ENCODE results near the gene OR2AJ1.

OR2AJ1 gene

DNA sequence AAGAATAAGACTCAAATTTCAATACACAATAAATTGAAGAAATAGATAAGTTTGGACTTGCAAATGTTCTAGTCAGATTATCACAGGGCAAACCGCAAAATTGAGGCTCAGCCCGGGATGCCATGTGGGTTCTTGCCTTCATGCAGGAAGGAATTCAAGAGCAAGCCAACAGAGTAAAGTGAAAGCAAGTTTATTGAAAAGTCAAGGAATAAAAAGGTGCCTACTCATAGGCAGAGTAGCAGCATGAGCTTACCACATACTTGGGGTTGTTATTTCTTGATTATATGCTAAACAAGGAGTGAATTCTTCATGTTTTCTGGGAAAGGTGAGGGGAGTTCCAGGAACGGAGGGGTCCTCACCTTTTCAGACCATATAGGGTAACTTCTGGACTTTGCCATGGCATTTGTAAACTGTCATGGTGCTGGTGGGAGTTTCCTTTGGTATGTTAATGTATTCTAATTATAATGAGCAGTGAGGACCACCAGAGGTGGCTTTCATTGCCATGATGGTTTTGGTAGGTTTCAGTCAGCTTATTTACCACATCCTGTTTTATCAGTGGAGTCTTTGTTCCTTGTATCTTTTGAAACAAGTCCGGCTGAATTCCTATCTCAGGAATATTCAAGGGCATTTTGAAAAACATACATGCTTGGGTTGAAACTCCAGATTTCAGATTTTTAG, 38.4 kb downstream of the OR2AJ1 start:
- no peak for DNase-seq

DNA sequence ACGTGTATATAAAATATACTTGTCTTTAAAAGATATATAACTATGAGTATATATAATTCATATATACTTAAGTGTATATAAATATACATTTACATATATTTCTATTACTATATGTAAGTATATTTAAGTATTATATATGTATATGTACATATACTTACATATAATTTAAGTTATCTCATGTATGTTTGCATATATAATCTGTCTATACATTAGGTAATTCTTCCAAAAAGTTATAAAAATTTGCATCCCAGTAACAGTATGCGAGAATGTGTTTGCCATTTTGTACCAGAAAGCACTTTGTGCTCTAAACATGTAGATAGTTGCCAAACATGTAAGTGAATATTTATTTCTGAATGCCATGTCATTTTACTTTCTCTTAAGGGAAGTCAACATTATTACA, 40.2 kb downstream of the OR2AJ1 start, which contains the start of gene OR2AK2:
Gene OR2AK2, plus strand, starts transcription at position 301 of the 400 bp plus-strand sequence. CDS start 144 bp downstream, outside the sequence.
- DNase-seq, result no peak

GRCh38 chr1:247966532-247967204, 42.0 kb downstream of the OR2AJ1 start:
- DNase-seq, result no peak

Data from NCI-H1417 treated with DMSO at 0.1 percent for 48 hours (cell line).